CD4-positive, alpha-beta T cell (primary cell): Measurements from ENCODE around the gene SPATA16. TPM values are rescaled to one million over a fixed set of nuclear protein-coding genes. Genes with fewer than 3 reads are reported as not detected.

Experiments
- ATAC-seq: fragments of 200-7000 bp; cut with Tn5 transposase; one replicate; pipeline ENCODE4 v1.10.0; 2022; ENCODE audit warnings: mild to moderate bottlenecking; ENCODE audit not compliant: poor library complexity
- CTCF ChIA-PET: fragments of 350-600 bp; sonication (Branson Sonifier 250); formaldehyde crosslinking; loops from one replicate; lab custom pipeline; 2021; ENCODE audit warnings: antibody characterized with exemption, inconsistent platforms; lab: Charles Lee
- POLR2A ChIA-PET: fragments of 350-600 bp; sonication (Branson Sonifier 250); formaldehyde crosslinking; loops from one replicate; lab custom pipeline; 2021; ENCODE audit warnings: antibody characterized with exemption, inconsistent platforms; lab: Charles Lee
- DNase-seq, 14 experiments: peaks; one replicate each; pipeline ENCODE4 v3.0.0-alpha.2; 2013 to 2020; ENCODE audit warnings: mixed read lengths in 2 of 14
- H3K27ac ChIP-seq, 2 donors: one replicate each; pipeline versions ENCODE4 v1.5.1 to v1.7.0; 2013; ENCODE audit warnings: low read length in 2 of 2, low read depth in 1 of 2, mild to moderate bottlenecking in 1 of 2
- H3K27me3 ChIP-seq, 2 experiments: 1 replicate in 1 of 2; 2 replicates in 1 of 2; pipeline versions ENCODE4 v1.6.1 to v1.7.0; 2013; ENCODE audit warnings: low read length in 2 of 2, control low read depth in 1 of 2, mild to moderate bottlenecking in 1 of 2, moderate library complexity in 1 of 2; ENCODE audit not compliant: insufficient read depth in 2 of 2, control insufficient read depth in 1 of 2
- H3K36me3 ChIP-seq: one replicate; pipeline ENCODE4 v1.6.1; 2013; ENCODE audit warnings: low read length, control low read depth; ENCODE audit not compliant: insufficient read depth
- H3K4me1 ChIP-seq: one replicate; pipeline ENCODE4 v1.6.1; 2013; ENCODE audit warnings: low read length, control low read depth; ENCODE audit not compliant: insufficient read depth
- H3K4me3 ChIP-seq: one replicate; pipeline ENCODE4 v1.5.1; 2013; ENCODE audit warnings: mild to moderate bottlenecking, low read length, moderate library complexity
- H3K9me3 ChIP-seq, 2 experiments: 1 replicate in 1 of 2; 2 replicates in 1 of 2; pipeline versions ENCODE4 v1.6.1 to v1.7.0; 2013; ENCODE audit warnings: low read length in 2 of 2, mild to moderate bottlenecking in 2 of 2, control low read depth in 1 of 2, moderate library complexity in 1 of 2; ENCODE audit not compliant: control insufficient read depth in 1 of 2, insufficient read depth in 1 of 2
- H3K27ac Mint-ChIP-seq: one replicate; pipeline ENCODE4 v1.8.0; 2020; ENCODE audit warnings: mixed read lengths
- H3K27me3 Mint-ChIP-seq: one replicate; pipeline ENCODE4 v1.8.0; 2021; ENCODE audit warnings: mixed read lengths
- H3K36me3 Mint-ChIP-seq: one replicate; pipeline ENCODE4 v1.8.0; 2021; ENCODE audit warnings: low read depth, mixed read lengths
- H3K4me1 Mint-ChIP-seq: one replicate; pipeline ENCODE4 v1.8.0; 2021; ENCODE audit warnings: low read depth, mixed read lengths
- H3K4me3 Mint-ChIP-seq: one replicate; pipeline ENCODE4 v1.8.0; 2020; ENCODE audit warnings: mild to moderate bottlenecking, mixed read lengths
- H3K9me3 Mint-ChIP-seq: one replicate; pipeline ENCODE4 v1.8.0; 2020; ENCODE audit warnings: mixed read lengths
- intact Hi-C, 2 experiments: fragments of 100-400 bp; cut with DNase I in 1 of 2; cut with micrococcal nuclease in 1 of 2; formaldehyde crosslinking; loops; one replicate each; pipeline versions ENCODE4 v1.15.1 to v1.9.0; 2023 to 2025; cut with DNase I, micrococcal nuclease
- total RNA-seq, 174 experiments: library from RNA in 2 of 174; stranded (reverse) in 2 of 174; gene quantifications; one replicate each; pipeline ENCODE4 v1.2.3 and lab custom pipeline; 2021 to 2026
- TF ChIP-seq, protein P1 (sequence below): fragments of 200-600 bp; IDR thresholded peaks from one replicate; pipeline ENCODE4 v1.8.0; 2022; ENCODE audit warnings: antibody characterized with exemption, mild to moderate bottlenecking

Gene SPATA16
- total RNA-seq, 2 experiments from 2014 or later = not detected

DNA sequence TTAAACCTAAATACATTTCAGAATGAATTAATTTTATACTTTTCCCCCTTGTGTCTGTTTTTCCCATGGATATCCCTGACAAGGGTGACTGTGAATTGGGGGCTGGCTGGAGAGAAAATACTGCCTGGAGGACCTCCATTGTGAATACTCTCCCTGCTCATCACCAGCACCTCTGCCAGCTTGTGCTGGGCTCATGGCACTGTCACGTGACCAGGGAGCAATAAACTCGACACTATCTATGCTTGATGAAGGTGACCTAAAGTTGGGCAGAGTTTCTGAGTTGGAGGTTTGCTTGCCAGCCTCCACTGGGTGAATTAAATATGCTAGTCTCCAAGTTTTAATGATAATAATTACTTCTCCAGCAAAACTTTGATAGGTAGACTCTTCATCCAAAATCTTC is 189.5 kb downstream of the SPATA16 start:
- Histone ChIP-seq H3K36me3 (no peaks in the 10 kb centered on the region), H3K4me3 (no peak overlapping the region), H3K27ac (no peak overlapping the region), H3K27me3 (no peaks in the 10 kb centered on the region), H3K4me1 (no peaks in the 10 kb centered on the region), H3K9me3 (no peaks in the 10 kb centered on the region)
- H3K36me3 Mint-ChIP-seq = no peaks in the 10 kb centered on the region
- TF ChIP-seq, protein P1, sequence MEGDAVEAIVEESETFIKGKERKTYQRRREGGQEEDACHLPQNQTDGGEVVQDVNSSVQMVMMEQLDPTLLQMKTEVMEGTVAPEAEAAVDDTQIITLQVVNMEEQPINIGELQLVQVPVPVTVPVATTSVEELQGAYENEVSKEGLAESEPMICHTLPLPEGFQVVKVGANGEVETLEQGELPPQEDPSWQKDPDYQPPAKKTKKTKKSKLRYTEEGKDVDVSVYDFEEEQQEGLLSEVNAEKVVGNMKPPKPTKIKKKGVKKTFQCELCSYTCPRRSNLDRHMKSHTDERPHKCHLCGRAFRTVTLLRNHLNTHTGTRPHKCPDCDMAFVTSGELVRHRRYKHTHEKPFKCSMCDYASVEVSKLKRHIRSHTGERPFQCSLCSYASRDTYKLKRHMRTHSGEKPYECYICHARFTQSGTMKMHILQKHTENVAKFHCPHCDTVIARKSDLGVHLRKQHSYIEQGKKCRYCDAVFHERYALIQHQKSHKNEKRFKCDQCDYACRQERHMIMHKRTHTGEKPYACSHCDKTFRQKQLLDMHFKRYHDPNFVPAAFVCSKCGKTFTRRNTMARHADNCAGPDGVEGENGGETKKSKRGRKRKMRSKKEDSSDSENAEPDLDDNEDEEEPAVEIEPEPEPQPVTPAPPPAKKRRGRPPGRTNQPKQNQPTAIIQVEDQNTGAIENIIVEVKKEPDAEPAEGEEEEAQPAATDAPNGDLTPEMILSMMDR = no peak
- intact Hi-C loops = no loop called here
- ATAC-seq (no peak), DNase-seq (no peak)
- ChIA-PET CTCF (no interaction called here), POLR2A (no interaction called here)
- H3K4me1 Mint-ChIP-seq = no peaks in the 10 kb centered on the region
- no peak overlapping the region for H3K4me3 Mint-ChIP-seq
- H3K27me3 Mint-ChIP-seq = no peaks in the 10 kb centered on the region
- H3K9me3 Mint-ChIP-seq = peaks cover 6% of the 10 kb centered on the region
- no peak overlapping the region for H3K27ac Mint-ChIP-seq

DNA sequence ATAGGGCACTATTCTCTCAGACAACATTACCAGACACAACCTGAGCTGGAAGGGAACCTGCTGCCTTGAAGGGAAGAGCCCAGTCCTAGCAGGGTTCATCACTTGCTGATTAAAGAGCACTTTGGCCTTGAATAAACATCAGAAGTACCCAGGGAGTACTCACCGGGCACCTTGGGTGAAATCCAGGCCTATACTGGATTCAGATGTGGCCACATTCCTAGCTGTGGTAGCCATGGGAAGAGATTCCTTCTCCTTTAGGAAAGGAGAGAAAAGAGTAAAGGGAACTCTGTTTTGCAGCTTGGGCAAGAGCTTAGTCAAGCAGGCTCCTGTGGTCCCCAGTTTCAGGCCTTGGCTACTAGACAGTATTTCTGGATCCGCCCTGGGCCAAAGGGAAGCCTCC is 195.0 kb downstream of the SPATA16 start:
- no peak overlapping the region for H3K27ac Mint-ChIP-seq
- intact Hi-C loops = no loop called here
- ATAC-seq (no peak), DNase-seq (no peak)
- no peaks in the 10 kb centered on the region for H3K36me3 Mint-ChIP-seq
- no peaks in the 10 kb centered on the region for H3K27me3 Mint-ChIP-seq
- TF ChIP-seq, protein P1 = no peak
- H3K4me1 Mint-ChIP-seq = no peaks in the 10 kb centered on the region
- POLR2A ChIA-PET = no interaction called here
- Histone ChIP-seq H3K4me1 (no peaks in the 10 kb centered on the region), H3K36me3 (no peaks in the 10 kb centered on the region), H3K27me3 (no peaks in the 10 kb centered on the region), H3K9me3 (no peaks in the 10 kb centered on the region), H3K27ac (no peak overlapping the region), H3K4me3 (no peak overlapping the region)
- CTCF ChIA-PET = no interaction called here
- no peaks in the 10 kb centered on the region for H3K9me3 Mint-ChIP-seq
- no peak overlapping the region for H3K4me3 Mint-ChIP-seq

DNA sequence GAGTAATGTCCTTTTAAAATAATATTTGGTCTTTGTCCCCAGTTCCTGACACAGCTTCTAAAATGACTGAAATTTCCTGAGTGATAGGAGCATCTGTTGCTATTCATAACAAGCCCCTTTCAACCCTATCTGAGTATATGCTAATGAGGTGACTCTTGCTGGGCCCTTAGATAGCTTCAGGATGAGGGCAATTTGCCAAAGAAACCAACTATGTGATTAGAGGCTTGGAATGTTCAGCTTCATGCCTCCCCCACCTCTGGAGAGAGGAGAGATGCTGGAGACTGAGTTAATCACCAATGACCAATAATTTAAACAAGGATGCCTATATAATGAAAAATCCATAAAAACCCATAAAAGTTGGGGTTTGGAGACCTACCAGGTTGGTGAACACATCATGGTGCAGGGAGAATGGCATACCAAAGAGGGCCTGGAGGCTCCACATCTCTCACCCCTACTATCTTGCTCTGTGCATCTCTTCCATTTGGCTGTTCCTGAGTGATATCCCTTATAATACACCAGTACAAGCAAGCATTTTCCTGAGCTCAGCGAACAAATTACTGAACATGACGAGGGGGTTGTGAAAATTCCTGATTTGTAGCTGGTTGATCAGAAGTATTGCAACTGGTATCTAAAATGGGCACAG is 201.3 kb downstream of the SPATA16 start:
- Mint-ChIP-seq H3K27ac (no peak overlapping the region), H3K27me3 (peaks cover 7% of the 10 kb centered on the region), H3K4me3 (no peak overlapping the region), H3K4me1 (no peaks in the 10 kb centered on the region), H3K36me3 (no peaks in the 10 kb centered on the region), H3K9me3 (peaks cover 2% of the 10 kb centered on the region)
- TF ChIP-seq, protein P1 = no peak
- ChIA-PET CTCF (interaction anchor here (0.8 kb wide), 1 partner anchor 13 kb away, joined by 5 read pairs; no protein-coding TSS in a partner anchor), POLR2A (no interaction called here)
- DNase-seq (no peak), ATAC-seq (no peak)
- no peak overlapping the region for H3K27ac ChIP-seq
- no peaks in the 10 kb centered on the region for H3K36me3 ChIP-seq
- H3K27me3 ChIP-seq = no peaks in the 10 kb centered on the region
- intact Hi-C loops = no loop called here
- no peaks in the 10 kb centered on the region for H3K9me3 ChIP-seq
- no peaks in the 10 kb centered on the region for H3K4me1 ChIP-seq
- H3K4me3 ChIP-seq = no peak overlapping the region
